Kidney (tissue), 14 donors: ENCODE results near the gene ESD. TPM values are rescaled to one million over a fixed set of nuclear protein-coding genes. Genes with fewer than 3 reads are reported as not detected.

Experiments
- DNase-seq, 5 donors: peaks; one replicate each; pipeline ENCODE4 v3.0.0-alpha.2; 2013 to 2020
- FAIRE-seq: peaks from 2 replicates; lab custom pipeline; 2012; peaks lifted over from hg19 to GRCh38; lab: Jason Lieb, UNC
- H3K27ac ChIP-seq, 2 donors: one replicate each; pipeline ENCODE4 v1.7.0; 2013; ENCODE audit warnings: low read depth in 2 of 2, low read length in 2 of 2, inconsistent platforms in 1 of 2
- H3K27me3 ChIP-seq: one replicate; pipeline ENCODE4 v1.7.1; 2013; ENCODE audit warnings: low read length, inconsistent platforms; ENCODE audit not compliant: control insufficient read depth, insufficient read depth
- H3K36me3 ChIP-seq, 3 donors: one replicate each; pipeline versions ENCODE4 v1.7.0 to v1.7.1; 2013; ENCODE audit warnings: low read length in 3 of 3, control low read depth in 1 of 3, inconsistent platforms in 1 of 3; ENCODE audit not compliant: insufficient read depth in 3 of 3, control insufficient read depth in 2 of 3
- H3K4me1 ChIP-seq, 3 donors: one replicate each; pipeline versions ENCODE4 v1.7.0 to v1.7.1; 2013; ENCODE audit warnings: low read length in 3 of 3, inconsistent platforms in 1 of 3, low read depth in 1 of 3; ENCODE audit not compliant: control insufficient read depth in 2 of 3, insufficient read depth in 2 of 3
- H3K4me3 ChIP-seq, 3 donors: one replicate each; pipeline versions ENCODE4 v1.7.0 to v1.8.1; 2013; ENCODE audit warnings: low read length in 3 of 3, control low read depth in 1 of 3, inconsistent platforms in 1 of 3
- H3K9ac ChIP-seq, 3 donors: one replicate each; pipeline versions ENCODE4 v1.7.0 to v1.7.1; 2013; ENCODE audit warnings: low read length in 3 of 3, control low read depth in 1 of 3, inconsistent platforms in 1 of 3
- H3K9me3 ChIP-seq, 3 donors: one replicate each; pipeline versions ENCODE4 v1.7.0 to v1.7.1; 2013; ENCODE audit warnings: low read length in 3 of 3, control low read depth in 1 of 3, inconsistent platforms in 1 of 3; ENCODE audit not compliant: control insufficient read depth in 2 of 3, insufficient read depth in 1 of 3
- intact Hi-C: fragments of 100-400 bp; cut with DNase I; formaldehyde crosslinking; loops from one replicate; pipeline ENCODE4 v1.11.1; 2022
- polyA plus RNA-seq: library from polyadenylated mRNA; stranded (reverse); fragments of 350-450 nt; fragmentation: Illumina TruSeq; extraction: RNeasy Lipid Tissue Mini Kit (QIAGEN cat#74804); gene quantifications from one replicate; pipeline ENCODE4 v1.2.3, GENCODE V29; 2014; ENCODE audit warnings: low read depth, low replicate concordance; ENCODE audit not compliant: insufficient read depth
- total RNA-seq: library from RNA; stranded (reverse); fragmentation: NEBNext Ultra II Directional; extraction: Animal tissue kit (Norgen Biotek cat#: 25700); gene quantifications from one replicate; pipeline ENCODE4 v1.2.1, GENCODE V29; 2021
- TF ChIP-seq, protein P1 (sequence below): IDR thresholded peaks from 3 replicates; pipeline ENCODE4 v1.5.1; 2012; ENCODE audit warnings: mild to moderate bottlenecking, moderate library complexity, borderline replicate concordance; ENCODE audit not compliant: insufficient read depth; ENCODE audit errors: extremely low read depth
- donor health status: control.
- donor health status: control.
- donor health status: control.
- donor health status: control.
- donor health status: control.
- donor health status: DM: yes; HTN: yes; CAD: no.
- donor health status: Normal renal cell carcinoma (clear cell type).

Gene ESD
- total and polyA plus RNA-seq, 2 donors from 2014 or later: 98.5 to 179 TPM

DNA sequence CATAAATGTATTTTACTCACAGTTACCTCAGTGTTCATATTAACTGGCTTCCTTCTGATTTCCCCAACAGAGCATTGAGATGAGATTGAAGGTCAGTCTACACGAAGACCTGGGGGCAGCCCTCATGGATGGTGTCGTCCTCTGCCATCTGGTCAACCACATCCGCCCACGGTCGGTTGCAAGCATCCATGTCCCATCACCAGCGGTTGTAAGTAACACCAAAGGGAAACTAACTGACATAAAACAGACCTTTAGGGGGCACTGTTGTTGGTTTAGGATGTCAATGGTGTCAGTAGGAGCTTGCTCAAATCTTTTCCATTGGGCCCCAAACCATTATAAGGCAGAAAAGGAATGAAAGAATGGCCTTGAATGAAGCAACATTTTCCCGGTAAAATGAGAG lies 68.2 kb downstream of the ESD start:
- Histone ChIP-seq H3K9me3 (no peaks in the 10 kb centered on the region), H3K27ac (no peak overlapping the region), H3K27me3 (no peaks in the 10 kb centered on the region), H3K36me3 (peaks cover 10 to 62% (median 37%) of the 10 kb centered on the region in 3 donors), H3K4me3 (no peak overlapping the region), H3K9ac (no peak overlapping the region), H3K4me1 (no peaks in the 10 kb centered on the region)
- intact Hi-C loops: no loop called here
- DNase-seq: no peak
- TF ChIP-seq, protein P1, sequence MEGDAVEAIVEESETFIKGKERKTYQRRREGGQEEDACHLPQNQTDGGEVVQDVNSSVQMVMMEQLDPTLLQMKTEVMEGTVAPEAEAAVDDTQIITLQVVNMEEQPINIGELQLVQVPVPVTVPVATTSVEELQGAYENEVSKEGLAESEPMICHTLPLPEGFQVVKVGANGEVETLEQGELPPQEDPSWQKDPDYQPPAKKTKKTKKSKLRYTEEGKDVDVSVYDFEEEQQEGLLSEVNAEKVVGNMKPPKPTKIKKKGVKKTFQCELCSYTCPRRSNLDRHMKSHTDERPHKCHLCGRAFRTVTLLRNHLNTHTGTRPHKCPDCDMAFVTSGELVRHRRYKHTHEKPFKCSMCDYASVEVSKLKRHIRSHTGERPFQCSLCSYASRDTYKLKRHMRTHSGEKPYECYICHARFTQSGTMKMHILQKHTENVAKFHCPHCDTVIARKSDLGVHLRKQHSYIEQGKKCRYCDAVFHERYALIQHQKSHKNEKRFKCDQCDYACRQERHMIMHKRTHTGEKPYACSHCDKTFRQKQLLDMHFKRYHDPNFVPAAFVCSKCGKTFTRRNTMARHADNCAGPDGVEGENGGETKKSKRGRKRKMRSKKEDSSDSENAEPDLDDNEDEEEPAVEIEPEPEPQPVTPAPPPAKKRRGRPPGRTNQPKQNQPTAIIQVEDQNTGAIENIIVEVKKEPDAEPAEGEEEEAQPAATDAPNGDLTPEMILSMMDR: no peak
- FAIRE-seq: no peak

DNA sequence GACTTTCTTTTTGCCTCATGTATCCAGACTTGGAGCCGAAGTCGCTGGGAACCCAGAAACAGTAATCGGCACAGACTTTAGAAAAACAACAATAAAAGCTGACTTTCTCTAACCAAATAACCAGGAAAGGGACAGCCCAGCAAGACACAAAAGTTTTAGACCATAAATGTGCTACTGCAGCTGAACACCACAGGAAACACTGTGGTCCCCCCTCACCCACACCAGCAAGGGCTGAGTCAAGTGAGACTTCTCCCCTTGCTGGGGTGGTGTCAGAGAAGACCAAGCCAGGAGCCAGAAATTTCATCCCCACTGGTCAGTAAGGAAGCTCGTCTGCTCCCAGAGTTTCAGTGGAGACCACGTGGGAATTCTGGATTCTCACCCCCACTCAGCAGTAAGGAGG lies 70.6 kb downstream of the ESD start:
- TF ChIP-seq, protein P1: no peak
- no peak for DNase-seq
- intact Hi-C loops: no loop called here

More for the DNA sequence above, 70.6 kb downstream of the ESD start:
- H3K27ac ChIP-seq: no peak overlapping the region
- no peaks in the 10 kb centered on the region for H3K27me3 ChIP-seq
- H3K36me3 ChIP-seq: peaks cover 10 to 41% (median 25%) of the 10 kb centered on the region in 3 donors
- H3K4me1 ChIP-seq: no peaks in the 10 kb centered on the region
- H3K9ac ChIP-seq: no peak overlapping the region
- H3K9me3 ChIP-seq: no peaks in the 10 kb centered on the region
- no peak for FAIRE-seq
- no peak overlapping the region for H3K4me3 ChIP-seq

Other genes starting within 250 kb of the ESD start
- 39.0 TPM for gene LRCH1, start 244.0 kb downstream of the ESD start, total RNA-seq
- 10.2 TPM for gene LRCH1, start 244.0 kb downstream of the ESD start, polyA plus RNA-seq
- 1.0 TPM for gene HTR2A, start 99.9 kb upstream of the ESD start, total RNA-seq
- gene HTR2A, start 99.9 kb upstream of the ESD start, polyA plus RNA-seq: not detected